ENCODE results near the gene DOCK2. TPM values are rescaled to one million over a fixed set of nuclear protein-coding genes. Genes with fewer than 3 reads are reported as not detected.

Gene DOCK2
- total and polyA plus RNA-seq, 9 of the 15 experiments (the other 6 are each of a cell fraction or from before 2014, with no cell fraction given) = 4.5 to 42.6 (median 20.5) TPM

- TF ChIP-seq ILF3 (IDR thresholded peaks at IDR 0.05; ENCODE audit: borderline replicate concordance) (no peak), STAT5A (IDR thresholded peaks at IDR 0.05; ENCODE audit: borderline replicate concordance, low read length) (no peak), JUN (IDR thresholded peaks at IDR 0.05; ENCODE audit: borderline replicate concordance, low read depth, low read length) (no peak), JUN (CRISPR knock-in tag; IDR thresholded peaks at IDR 0.05; ENCODE audit: borderline replicate concordance) (no peak)
Observed at GRCh38 chr5:169842699-169843098, 205.6 kb downstream of the DOCK2 start (continued).

GRCh38 chr5:169847519-169847918 is 210.4 kb downstream of the DOCK2 start:
- no peaks in the 10 kb centered on the region for H3K4me1 ChIP-seq (replicated peaks in 1 of 2; ENCODE audit: control insufficient read depth in 2 of 2, insufficient read depth in 2 of 2, low read length in 2 of 2)
- no peaks in the 10 kb centered on the region for H4K20me1 ChIP-seq (replicated peaks; ENCODE audit: control insufficient read depth, insufficient read depth, low read length)
- no peaks in the 10 kb centered on the region for H3K27me3 ChIP-seq (ENCODE audit: control insufficient read depth in 2 of 2, insufficient read depth in 2 of 2, low read length in 2 of 2)
- no peak for TF ChIP-seq KLF16 (IDR thresholded peaks at IDR 0.05)
- TF ChIP-seq RFX5 (IDR thresholded peaks at IDR 0.05; ENCODE audit: low read depth, low read length) = no peak
- no peak overlapping the region for H3K27ac ChIP-seq (ENCODE audit: extremely low read depth, low read depth, low read length)
- in situ Hi-C loops (cut with MboI) = no loop called here
- DNase-seq (ENCODE audit: extremely low read depth in 1 of 4, low spot score in 3 of 4) (no peak), FAIRE-seq (no peak), ATAC-seq (no peak)
- intact Hi-C loops (cut with micrococcal nuclease) = no loop called here
- peaks cover 6% of the 10 kb centered on the region for H3K9me3 ChIP-seq (replicated peaks; ENCODE audit: control insufficient read depth, insufficient read depth, low read depth, low read length)
- no peaks in the 10 kb centered on the region for H3K79me2 ChIP-seq (ENCODE audit: control insufficient read depth, insufficient read depth, low read length)
- no peaks in the 10 kb centered on the region for H3K36me3 ChIP-seq (ENCODE audit: control insufficient read depth, insufficient read depth, low read length)
- 0% methylated on average over 1 of the region's 1 CpG for WGBS (ENCODE audit: insufficient coverage, low coverage, missing lambda C conversion rate)
- ChIA-PET CTCF (ENCODE audit: low intra/inter-chr PET ratio) (no interaction called here), POLR2A (no interaction called here)
- H3K9me1 ChIP-seq (ENCODE audit: control insufficient read depth, insufficient read depth, low read length) = no peaks in the 10 kb centered on the region
- no peak overlapping the region for H2AFZ ChIP-seq (ENCODE audit: low read depth, low read length)
- no peak overlapping the region for H3K9ac ChIP-seq (ENCODE audit: insufficient read depth in 1 of 2, low read depth in 2 of 2, low read length in 2 of 2)
- no TSS peak for BruUV-seq (replicated peaks)
- H3K4me3 ChIP-seq = no peak overlapping the region
- no peak overlapping the region for H3K4me2 ChIP-seq (ENCODE audit: insufficient read depth, low read length)

GRCh38 chr5:169848271-169848670 is 211.2 kb downstream of the DOCK2 start:
- H2AFZ ChIP-seq (ENCODE audit: low read depth, low read length) = no peak overlapping the region
- no peaks in the 10 kb centered on the region for H4K20me1 ChIP-seq (replicated peaks; ENCODE audit: control insufficient read depth, insufficient read depth, low read length)
- 17% methylated on average over 3 of the region's 3 CpGs for WGBS (ENCODE audit: insufficient coverage, low coverage, missing lambda C conversion rate)
- no peaks in the 10 kb centered on the region for H3K79me2 ChIP-seq (ENCODE audit: control insufficient read depth, insufficient read depth, low read length)
- no peak for ATAC-seq
- no peaks in the 10 kb centered on the region for H3K4me1 ChIP-seq (replicated peaks in 1 of 2; ENCODE audit: control insufficient read depth in 2 of 2, insufficient read depth in 2 of 2, low read length in 2 of 2)
- no peak for FAIRE-seq
- no peak for DNase-seq (ENCODE audit: extremely low read depth in 1 of 4, low spot score in 3 of 4)
- no peak overlapping the region for H3K9ac ChIP-seq (ENCODE audit: insufficient read depth in 1 of 2, low read depth in 2 of 2, low read length in 2 of 2)
- H3K36me3 ChIP-seq (ENCODE audit: control insufficient read depth, insufficient read depth, low read length) = no peaks in the 10 kb centered on the region
- POLR2A ChIA-PET = no interaction called here
- no peaks in the 10 kb centered on the region for H3K9me1 ChIP-seq (ENCODE audit: control insufficient read depth, insufficient read depth, low read length)
- no peak overlapping the region for H3K4me2 ChIP-seq (ENCODE audit: insufficient read depth, low read length)
- no peak overlapping the region for H3K4me3 ChIP-seq
- no TSS peak for BruUV-seq (replicated peaks)
- H3K9me3 ChIP-seq (replicated peaks; ENCODE audit: control insufficient read depth, insufficient read depth, low read depth, low read length) = peaks cover 6% of the 10 kb centered on the region
- in situ Hi-C loops (cut with MboI) = no loop called here
- H3K27ac ChIP-seq (ENCODE audit: extremely low read depth, low read depth, low read length) = no peak overlapping the region
- intact Hi-C loops (cut with micrococcal nuclease) = no loop called here
- CTCF ChIA-PET (ENCODE audit: low intra/inter-chr PET ratio) = no interaction called here
- no peaks in the 10 kb centered on the region for H3K27me3 ChIP-seq (ENCODE audit: control insufficient read depth in 2 of 2, insufficient read depth in 2 of 2, low read length in 2 of 2)
- TF ChIP-seq SMAD4 (CRISPR knock-in tag; conservative IDR thresholded peaks at IDR 0.05) (no peak), HDAC3 (IDR thresholded peaks at IDR 0.05; ENCODE audit: borderline replicate concordance, partially characterized antibody) (no peak), SRSF1 (IDR thresholded peaks at IDR 0.05; ENCODE audit: low read depth, low read length) (no peak), ZNF609 (CRISPR knock-in tag; IDR thresholded peaks at IDR 0.05; ENCODE audit: borderline replicate concordance) (no peak), TAF15 (IDR thresholded peaks at IDR 0.05; ENCODE audit: low read depth, low read length) (no peak), ZNF436 (CRISPR knock-in tag; IDR thresholded peaks at IDR 0.05) (no peak)

All from K562 (cell line).